GM18951 (cell line): ENCODE measurements around the gene ID3.
"Not testable (repeated sequence)": the region's sequence is repeated elsewhere in the genome, so short reads cannot be mapped to it uniquely, and the experiment has no call there.

Experiments used
- POLR2A ChIP-seq: IDR thresholded peaks from 4 replicates; pipeline ENCODE4 v1.6.1; 2011; ENCODE audit warnings: mild to moderate bottlenecking; ENCODE audit not compliant: insufficient read length, insufficient read depth; ENCODE audit errors: extremely low read depth
- in situ Hi-C: fragments of 300-500 bp; cut with MboI; formaldehyde crosslinking; loops from one replicate; pipeline ENCODE4 v1.12.0; 2022; ENCODE audit warnings: low sequenced_read_pairs, mixed read lengths, inconsistent platforms; ENCODE audit not compliant: unreplicated experiment

The ID3 gene

DNA sequence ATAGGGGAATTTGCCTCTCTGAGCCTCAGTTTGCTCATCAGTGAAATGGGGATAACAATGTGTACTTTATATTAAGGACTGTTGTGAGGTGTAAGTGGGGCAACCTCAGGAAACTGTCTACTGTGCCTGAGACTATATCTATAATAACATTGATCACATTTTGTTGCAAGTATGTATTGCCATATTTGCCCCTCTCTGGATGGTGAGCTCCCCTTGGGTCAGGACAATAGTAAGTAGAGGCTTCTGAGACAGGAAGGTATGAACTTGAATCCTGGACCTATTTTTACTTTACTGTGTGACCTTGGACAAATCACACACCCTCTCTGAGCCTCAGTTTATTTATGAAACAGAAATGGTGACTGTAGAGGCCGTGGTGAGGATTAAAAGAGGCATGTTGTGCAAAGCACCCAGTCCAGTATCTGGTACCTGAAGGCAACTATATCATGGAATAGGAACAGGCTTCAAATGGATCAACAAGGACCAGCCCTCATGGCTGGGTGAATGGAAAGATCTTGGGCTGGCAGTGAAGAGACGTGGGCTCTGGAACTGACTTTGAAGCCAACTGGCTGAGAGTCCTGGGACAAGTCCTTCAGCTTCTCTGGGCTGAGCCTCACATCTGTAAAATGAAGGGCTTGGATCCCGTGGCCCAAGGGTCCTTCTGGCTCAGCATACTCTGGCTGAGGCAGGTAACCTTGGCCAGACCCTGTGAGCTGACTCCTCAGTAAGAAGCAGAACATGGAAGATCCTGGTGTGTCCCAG is 35.0 kb upstream of the ID3 start:
- no peak for TF ChIP-seq POLR2A
- in situ Hi-C loops: no loop called here

- TF ChIP-seq POLR2A: no peak
- in situ Hi-C loops: no loop called here
These were observed 34.4 kb upstream of the ID3 start for GRCh38 chr1:23593556-23594148.

DNA sequence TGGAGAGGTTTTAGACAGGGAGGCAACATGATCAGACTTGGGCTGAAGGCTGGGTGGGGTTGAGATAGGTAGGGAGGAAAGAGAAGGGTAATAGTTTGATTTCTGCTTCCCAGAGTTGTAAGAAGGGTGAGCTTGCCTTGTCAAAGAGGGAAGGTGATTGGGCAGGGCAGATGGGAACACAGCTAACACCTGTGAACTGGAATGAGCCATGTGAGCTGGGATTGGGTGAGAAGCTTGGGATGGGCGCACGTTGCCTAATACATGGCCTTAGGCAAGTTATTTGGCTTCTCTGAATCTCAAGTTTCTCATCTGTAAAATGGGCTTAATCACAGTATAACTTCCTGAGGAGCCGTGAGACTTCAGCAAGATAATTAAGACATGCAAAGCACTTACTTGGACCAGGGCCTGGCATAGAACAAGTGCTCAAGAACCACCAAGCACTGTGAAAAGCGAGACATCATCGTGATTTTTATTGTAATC is 33.8 kb upstream of the ID3 start:
- in situ Hi-C loops: no loop called here
- TF ChIP-seq POLR2A: no peak

DNA sequence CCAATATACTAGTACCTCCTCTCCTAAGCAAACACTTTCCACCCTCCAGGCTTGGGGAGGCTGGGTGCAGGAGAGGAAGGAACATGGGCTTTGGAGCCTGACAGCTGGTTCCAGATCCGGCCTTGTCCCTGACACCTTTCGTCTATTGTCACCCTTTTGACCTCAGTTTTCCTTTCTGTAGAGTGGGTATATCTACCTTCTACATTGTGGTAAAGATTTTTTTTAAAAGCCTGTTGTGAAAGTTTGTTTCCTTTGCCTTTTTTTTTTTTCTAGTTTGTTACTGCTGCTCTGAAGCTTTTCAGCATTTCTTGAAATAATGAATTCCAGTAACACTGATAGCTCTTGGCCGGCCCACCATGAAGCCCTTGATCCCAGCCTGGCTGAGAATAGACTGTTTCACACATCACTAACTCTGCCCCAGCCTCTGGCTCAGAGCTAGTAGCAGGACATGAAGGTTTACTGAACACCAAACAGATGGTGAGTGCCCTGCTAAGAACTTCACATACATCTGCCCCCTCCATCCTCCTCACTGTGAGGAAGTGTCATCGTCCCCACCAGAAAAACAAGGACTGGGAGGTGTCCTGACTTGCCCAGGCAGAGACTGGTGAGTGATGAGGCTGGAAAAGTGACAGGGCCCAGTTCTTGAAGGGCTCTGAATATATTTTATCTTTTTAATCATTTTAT is 33.0 kb upstream of the ID3 start:
- TF ChIP-seq POLR2A: no peak

GRCh38 chr1:23591460-23592208 is 32.3 kb upstream of the ID3 start:
- in situ Hi-C loops: no loop called here
- TF ChIP-seq POLR2A: no peak

More for the DNA sequence above, 33.0 kb upstream of the ID3 start:
- in situ Hi-C loops: no loop called here

- no peak for TF ChIP-seq POLR2A
- in situ Hi-C loops: no loop called here
These were observed 30.9 kb upstream of the ID3 start for GRCh38 chr1:23590058-23590783.

DNA sequence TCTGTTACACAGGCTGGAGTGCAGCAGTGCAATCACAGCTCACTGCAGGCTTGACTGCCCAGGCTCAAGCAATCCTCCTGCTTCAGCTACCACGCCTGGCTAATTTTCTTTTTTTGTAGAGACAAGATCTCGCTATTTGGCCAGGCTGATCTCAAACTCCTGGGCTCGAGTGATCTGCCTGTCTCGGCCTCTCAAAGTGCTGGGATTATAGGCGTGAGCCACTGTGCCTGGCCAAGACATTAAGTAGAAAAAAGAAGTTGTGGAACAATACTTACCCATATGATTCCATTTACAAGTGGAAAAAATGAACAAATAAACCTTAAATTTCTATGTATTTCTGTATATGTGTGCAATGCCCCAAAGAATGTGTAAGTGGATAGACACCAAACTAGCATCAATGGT is 30.3 kb upstream of the ID3 start:
- TF ChIP-seq POLR2A: no peak
- in situ Hi-C loops: no loop called here

DNA sequence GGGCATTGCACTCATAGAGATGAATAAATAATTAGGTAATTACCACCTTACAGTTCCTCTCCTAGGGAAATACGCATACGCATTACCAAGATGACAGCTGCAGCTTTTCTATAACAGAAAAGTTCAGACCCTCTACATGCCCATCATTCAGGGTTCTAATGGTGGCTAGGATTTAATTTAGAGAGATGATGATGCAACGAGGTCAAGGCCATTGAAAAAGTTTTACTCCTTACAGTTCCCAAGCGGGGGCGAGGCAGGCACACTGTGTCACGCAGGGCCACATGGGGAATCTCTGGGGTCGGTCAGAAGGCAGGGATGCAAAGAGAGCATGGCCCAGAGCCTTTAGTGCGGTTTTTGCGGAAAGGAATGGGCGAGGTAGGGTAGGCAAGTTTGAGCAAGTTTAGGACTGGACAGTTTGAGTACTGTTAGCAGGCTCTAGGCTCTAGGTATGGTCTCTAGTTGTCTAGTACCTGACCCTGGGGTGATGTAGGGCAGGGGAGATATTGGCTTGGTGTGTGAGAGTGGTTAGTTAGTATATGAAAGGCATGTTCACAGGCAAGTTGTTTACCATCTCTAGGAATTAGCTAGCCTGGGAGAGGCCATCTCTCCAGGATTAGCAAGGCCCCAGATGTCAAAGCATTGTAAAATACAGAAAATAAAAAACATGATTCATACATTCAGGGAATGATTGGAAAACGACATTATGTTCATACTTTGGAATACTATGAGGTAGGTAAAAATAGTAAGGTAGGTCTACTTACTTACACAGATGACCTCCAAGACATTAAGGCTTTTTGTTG is 29.6 kb upstream of the ID3 start:
- in situ Hi-C loops: no loop called here
- no peak for TF ChIP-seq POLR2A

DNA sequence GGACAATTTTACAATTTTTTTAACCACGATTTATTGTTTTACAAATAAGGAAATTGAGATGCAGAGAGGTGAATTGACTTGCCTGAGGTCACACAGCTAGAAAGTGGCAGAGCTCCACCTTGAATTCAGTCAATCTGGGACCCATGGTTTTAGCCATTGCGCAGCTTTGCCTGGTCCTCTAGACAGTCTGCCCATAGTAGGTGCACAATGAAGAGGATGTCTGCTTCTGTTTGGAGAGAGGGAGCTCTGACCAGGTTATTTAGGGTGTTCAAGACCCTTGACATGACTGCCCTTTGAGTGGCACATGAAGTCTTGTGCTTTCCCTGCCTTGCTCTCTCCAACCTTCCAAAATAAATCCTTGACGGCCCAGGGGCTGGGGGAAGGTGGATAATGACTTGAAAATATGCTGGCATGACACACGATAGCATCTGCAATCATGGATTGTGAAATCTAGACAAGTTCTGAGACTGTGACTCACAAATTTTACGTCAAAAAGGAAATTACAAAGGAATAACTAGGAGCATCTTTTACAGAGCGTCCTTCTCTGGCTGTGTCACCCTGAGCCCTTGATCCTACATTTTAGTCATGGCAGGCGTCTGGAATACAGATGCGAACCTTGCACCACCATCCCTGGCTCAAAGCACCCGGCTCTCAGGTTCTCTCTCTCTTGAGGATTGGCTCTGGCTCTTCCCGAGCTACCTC is 26.2 kb upstream of the ID3 start:
- in situ Hi-C loops: no loop called here

GRCh38 chr1:23583727-23584126 is 24.4 kb upstream of the ID3 start:
- in situ Hi-C loops: not testable (repeated sequence)

More for the DNA sequence above, 26.2 kb upstream of the ID3 start:
- no peak for TF ChIP-seq POLR2A

DNA sequence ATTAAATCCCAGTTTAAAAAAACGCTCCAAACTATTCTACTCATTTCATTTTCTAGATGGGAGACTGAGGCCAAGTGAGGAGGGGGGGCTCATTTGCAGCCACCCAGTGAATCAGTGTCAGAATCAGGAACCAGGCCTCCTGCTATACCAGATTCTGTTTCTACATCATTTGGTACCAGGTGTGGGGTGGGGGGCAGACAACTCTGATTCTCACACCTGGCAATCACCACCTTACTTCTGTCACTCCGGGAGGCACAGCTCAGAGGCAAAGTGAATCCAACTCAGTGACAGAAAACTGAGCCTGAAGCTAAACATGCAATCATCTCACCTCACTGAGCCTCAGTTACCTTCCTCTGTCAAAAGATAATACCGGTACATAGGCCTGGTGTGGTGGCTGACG is 23.5 kb upstream of the ID3 start:
- in situ Hi-C loops: no loop called here
- no peak for TF ChIP-seq POLR2A

DNA sequence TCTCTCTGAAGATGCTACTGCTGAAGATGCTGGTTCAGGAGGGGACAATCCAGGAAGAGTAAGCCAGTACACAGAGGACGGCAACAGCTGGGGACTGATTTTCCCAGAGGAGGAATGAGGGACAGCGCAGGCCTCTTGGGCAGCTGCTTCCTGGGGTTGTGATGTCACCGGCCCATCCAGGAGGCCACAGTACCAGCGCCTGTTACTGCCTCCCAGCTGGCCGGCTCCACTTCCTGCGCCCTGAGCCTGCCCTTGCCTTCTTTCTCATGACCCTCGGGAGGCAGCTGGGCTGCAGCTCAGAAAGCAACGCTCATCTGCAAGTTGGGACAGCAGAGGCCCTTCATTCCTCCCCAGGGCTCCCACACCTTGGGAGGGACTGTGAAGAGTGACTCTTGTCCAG is 21.9 kb upstream of the ID3 start:
- in situ Hi-C loops: no loop called here

DNA sequence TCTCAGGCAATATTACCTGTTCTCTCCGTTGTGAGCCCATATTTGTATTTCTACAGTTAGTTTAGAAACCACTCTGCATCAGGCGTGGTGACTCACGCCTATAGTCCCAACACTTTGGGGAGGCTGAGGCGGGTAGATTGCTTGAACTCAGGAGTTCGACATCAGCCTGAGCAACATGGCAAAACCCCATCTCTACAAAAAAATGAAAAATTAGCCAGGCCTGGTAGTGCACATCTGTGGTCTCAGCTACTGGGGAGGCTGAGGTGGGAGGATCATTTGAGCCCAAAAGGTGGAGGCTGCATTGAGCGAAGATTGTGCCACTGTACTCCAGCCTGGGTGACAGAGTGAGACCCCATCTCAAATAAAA is 19.7 kb upstream of the ID3 start:
- TF ChIP-seq POLR2A: no peak
- in situ Hi-C loops: no loop called here

More for the DNA sequence above, 21.9 kb upstream of the ID3 start:
- no peak for TF ChIP-seq POLR2A
